Measurements from ENCODE around the gene AFTPH.

GRCh38 chr2:64482243-64482642, 41.9 kb upstream of the AFTPH start:
- TF ChIP-seq CTCF (IDR thresholded peaks at IDR 0.05) (no peak), POLR2A (IDR thresholded peaks at IDR 0.05) (no peak), POLR2AphosphoS5 (IDR thresholded peaks at IDR 0.05; ENCODE audit: insufficient read depth in 1 of 2, low read depth in 1 of 2) (no peak)

Data from vagina (tissue), 2 donors.